ENCODE measurements around the gene ISY1.
"Not testable (repeated sequence)": the region's sequence is repeated elsewhere in the genome, so short reads cannot be mapped to it uniquely, and the experiment has no call there.

The ISY1 gene

GRCh38 chr3:129160891-129161859 is at the start of gene ISY1:
Gene ISY1, minus strand, starts transcription at chr3:129161063. Its CDS starts 88 bp downstream, at chr3:129160975.
- DNase-seq, result peak; percentile 85

GRCh38 chr3:129207479-129207878 is 46.6 kb upstream of the ISY1 start:
- DNase-seq, result no peak

- no peak for DNase-seq
Measured at GRCh38 chr3:129205109-129205832, 44.4 kb upstream of the ISY1 start.

DNA sequence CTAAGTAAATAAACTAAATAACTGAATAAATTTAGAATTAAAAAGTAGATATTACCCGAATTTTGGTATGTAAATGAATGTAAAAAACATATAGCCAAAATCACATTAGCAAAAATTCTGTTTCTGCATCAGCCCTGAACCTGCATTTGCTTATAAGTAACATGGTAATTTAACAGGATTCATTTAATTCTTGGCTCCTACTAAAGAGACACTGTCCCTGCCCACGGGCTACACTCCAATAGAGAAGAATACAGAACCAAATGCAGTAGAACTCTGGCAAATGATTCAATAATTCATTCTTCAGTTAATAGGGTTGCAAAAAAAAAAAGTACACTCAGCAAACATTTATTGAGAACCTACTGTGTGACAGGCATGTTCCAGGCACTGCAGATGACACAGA is 43.6 kb upstream of the ISY1 start:
- no peak for DNase-seq

DNA sequence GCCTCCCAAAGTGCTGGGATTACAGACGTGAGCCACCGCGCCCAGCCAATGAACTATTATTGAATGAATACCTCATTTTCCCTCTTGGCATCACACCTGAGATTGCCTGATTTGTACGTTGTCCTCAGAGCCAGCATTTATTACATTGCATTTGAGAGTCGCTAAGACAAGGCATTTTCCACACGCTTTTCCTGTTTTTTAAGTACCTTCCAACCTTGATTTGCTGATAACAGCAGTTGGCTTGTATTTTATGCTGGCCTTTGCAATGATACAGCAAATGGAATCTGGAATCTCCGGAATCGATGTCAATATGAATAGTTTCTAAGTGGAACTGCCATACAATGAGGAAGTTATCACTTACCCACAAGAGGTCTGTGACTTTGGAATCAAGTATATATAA is 38.5 kb upstream of the ISY1 start:
- DNase-seq, result no peak

- no peak for DNase-seq
Measured at GRCh38 chr3:129197321-129197720, 36.5 kb upstream of the ISY1 start.

DNA sequence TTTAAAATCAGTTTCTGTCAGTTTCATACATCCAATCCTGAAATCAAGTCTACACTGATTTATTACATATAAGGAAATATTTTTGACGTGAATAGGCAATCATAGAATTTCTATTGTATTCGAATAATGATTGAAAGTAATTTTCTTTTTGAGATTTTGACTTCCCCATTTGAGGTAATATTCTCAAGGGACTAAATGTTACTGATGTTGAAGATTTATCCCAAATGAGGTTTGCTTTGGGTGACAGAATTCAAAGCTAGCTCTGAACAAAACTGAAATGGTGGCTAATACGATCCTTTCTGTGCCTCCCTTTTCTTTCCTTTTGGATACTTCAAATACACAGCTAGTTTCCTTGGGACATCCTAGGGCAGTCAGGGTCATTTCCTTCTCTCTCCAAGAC is 35.7 kb upstream of the ISY1 start:
- no peak for DNase-seq

DNA sequence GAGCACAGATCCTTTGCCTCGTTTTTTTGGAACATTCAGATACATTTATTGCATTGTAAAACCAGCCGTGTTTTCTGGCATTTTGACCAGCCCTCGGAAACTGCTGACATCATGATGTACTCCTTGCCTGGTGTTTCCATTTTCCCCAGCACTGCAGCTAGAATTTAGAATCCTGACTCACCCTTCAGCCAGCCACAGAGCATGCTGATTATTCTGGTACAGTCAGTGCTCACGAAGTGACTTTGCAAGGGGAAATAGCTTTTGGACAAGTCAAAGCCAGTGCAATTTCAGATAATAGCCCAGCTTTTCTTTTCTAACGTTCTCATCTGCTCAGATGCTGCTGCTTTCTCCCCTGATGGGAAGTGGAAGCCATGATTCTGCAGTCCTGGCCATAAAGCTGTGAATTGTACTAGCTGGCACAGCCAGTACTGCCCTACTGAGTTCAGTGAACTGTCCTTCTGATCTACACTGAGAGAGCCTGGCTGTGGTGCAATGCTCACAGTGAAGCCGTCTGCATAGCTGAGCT is 34.9 kb upstream of the ISY1 start:
- peak; percentile 76 for DNase-seq

DNA sequence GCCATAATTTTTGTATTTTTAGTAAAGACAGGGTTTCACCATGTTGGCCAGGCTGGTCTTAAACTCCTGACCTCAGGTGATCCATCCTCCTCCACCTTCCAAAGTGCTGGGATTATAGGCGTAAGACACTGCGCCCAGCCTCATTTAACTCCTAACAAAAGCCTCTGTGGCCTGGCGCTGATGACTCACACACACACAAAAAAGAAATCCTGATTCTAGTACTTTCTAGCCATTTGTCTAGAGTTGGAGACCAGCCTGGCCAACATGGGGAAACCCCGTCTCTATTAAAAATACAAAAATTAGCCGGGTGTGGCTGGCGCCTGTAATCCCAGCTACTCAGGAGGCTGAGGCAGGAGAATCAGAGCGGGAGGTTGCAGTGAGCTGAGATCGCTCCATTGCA is 28.9 kb upstream of the ISY1 start:
- not testable (repeated sequence) for DNase-seq

- DNase-seq, result no peak
Measured at GRCh38 chr3:129187857-129188256, 27.0 kb upstream of the ISY1 start.

DNA sequence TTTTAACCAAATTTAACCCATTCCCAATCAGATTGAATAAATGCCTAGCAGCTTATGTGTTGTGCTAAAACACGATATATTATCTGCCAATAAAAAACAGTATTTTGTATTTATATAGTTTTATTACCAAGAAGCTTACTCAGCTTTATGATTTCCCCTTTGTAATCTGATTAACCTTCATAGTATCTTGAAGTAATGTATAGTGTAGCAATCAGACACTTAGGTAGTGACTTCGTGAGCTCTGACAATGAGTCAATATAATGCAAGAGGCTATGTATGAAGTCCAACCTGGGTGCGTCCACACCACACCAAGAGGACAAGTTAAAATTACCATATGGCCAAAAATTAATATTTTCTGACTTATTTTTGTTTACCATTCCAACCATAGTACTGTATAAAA is 24.9 kb upstream of the ISY1 start:
- DNase-seq, result no peak

DNA sequence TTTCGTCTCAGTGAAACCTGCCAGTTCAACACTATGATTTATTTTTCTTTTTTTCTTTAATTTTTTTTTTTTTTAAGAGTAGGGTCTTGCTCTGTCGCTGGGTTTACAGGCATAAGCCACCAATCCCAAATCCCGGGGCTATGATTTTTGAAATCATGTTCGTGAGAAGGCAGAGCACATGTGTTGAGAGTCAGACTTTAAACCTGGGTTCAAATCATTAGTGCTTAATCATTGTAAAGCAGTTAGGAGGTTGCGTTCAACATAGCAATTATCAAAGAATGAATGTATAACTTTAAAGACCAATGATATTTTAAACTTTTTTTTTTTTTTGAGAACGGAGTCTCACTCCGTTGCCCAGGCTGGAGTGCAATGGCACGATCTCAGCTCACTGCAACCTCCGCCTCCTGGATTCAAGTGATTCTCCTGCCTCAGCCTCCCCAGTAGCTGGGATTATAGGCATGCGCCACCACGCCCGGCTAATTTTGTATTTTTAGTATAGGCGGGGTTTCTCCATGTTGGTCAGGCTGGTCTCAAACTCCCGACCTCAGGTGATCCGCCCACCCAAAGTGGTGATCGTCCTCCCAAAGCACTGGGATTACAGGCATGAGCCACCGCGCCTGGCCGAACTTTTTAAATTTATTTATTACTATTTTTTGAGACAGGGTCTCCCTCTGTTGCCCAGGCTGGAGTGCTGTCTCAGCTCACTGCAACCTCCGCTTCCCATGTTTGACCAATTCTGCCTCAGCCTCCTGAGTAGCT is 24.1 kb upstream of the ISY1 start:
- not testable (repeated sequence) for DNase-seq

DNA sequence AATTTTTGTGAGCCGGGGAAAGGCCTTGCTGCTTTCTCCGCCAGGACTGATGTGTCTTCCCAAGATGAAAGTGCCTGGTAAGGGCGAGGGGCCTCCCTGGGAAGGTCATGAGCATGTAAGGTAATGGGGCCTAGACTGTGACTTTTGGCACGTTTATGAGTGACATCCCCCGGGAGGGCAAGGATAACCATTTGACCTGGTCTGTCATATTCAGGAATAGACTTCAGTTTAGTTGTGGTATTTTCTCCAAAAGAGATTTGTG is 23.5 kb upstream of the ISY1 start:
- DNase-seq, result no peak

DNA sequence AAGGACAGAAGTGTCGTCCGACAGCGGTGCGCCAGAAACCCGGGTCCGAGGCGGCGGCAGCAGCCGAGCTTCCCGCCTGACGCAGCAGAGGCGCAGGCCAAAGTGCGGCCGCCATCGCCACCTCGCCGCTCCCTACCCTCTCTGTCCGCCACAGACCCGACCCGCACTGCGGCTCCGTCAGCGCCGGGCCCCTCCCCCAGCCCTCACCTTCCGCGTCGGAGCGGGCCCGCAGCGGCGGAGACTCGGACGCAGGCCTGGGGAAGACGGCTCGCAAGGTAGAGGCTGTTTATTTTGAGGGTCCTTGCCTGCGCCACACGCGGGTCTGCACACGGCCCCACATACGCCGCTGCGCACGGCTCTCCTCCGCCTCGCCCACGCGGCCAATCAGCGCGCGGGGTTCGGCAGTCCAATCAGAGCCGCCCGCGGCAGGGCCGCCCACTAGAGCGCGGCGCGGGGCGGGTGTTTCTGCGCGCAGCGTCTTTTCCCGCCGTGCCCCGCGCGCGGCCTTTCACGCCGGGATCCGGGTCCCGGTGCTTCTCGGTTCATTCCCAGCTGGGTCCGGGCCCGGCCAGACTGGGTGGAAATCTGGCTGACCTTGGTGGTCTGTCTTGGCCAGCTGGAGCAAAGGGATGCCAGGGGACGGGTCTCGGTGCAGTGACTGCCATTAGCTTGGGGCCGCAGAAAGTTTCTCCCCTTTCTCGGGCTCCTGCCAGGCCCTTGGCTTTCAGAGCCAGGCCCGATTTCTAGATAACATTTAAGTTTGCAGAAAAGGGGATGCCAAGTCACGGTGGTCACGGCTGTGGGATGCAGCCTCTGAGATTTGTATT is 22.9 kb upstream of the ISY1 start, which contains the start of gene CNBP:
Gene CNBP, minus strand, starts transcription at position 328 of the 827 bp plus-strand sequence. CDS start 12,139 bp downstream, outside the sequence.
- DNase-seq, result peak; percentile 78

- no peak for DNase-seq
Measured at GRCh38 chr3:129182390-129183185, 21.7 kb upstream of the ISY1 start.

DNA sequence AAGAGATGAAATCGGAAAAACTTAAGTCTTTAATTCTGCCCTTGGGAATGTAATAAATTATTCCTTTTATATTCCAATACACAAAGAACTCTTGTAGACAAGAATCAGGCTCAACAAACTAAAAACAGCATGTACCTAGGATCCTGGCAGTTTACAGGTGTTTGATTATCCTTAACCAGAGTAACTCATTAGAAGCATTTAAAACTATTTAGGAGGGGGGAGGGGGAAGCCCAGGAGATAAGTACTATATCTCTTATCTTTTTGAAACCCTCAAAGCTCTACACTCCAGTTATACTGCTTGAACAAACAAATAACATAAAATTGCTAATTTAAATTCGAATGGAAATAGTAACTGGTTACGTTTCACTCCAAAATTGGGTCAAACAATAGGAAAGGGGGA is 21.0 kb upstream of the ISY1 start:
- DNase-seq, result no peak

GRCh38 chr3:129180461-129180860 is 19.6 kb upstream of the ISY1 start:
- no peak for DNase-seq

DNA sequence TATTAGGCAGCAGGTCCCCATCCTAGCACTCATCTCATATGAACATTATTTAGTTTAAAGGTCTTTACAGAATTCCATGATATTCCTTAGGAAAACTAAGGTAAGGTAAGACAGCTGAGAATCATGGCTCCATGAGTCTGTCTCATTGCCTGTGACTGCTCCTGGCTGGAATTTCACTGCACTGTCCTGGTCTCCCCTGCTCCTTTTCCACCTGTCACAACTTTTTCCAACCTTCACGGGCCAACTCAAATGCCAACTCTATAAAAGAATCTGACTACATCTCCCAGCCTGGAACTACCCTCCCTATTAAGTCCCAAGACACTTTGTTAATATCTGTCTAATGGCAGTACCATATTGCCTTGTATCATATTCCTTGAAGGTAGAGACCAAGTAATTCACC is 15.2 kb upstream of the ISY1 start:
- DNase-seq, result no peak

GRCh38 chr3:129173725-129174124 is 12.9 kb upstream of the ISY1 start:
- no peak for DNase-seq

GRCh38 chr3:129173206-129173605 is 12.3 kb upstream of the ISY1 start:
- DNase-seq, result no peak

GRCh38 chr3:129166579-129167332 is 5.9 kb upstream of the ISY1 start:
- no peak for DNase-seq
